Activated CD8-positive, alpha-beta T cell treated with anti-CD3 and anti-CD28 coated beads, Interleukin-2, amount 10 ng/mL, durations not matched to agents 7 days and 5 days (primary cell): ENCODE data around the gene IQCE. TPM values are rescaled to one million over a fixed set of nuclear protein-coding genes. Genes with fewer than 3 reads are reported as not detected.

ENCODE experiments used
- ATAC-seq: fragments of 150-1000 bp; cut with Tn5 transposase; one replicate; pipeline ENCODE4 v1.10.0; 2021; ENCODE audit warnings: moderate library complexity
- CTCF ChIA-PET: fragments of 350-600 bp; sonication (Branson Sonifier 250); formaldehyde crosslinking; loops from one replicate; lab custom pipeline; 2021; ENCODE audit warnings: antibody characterized with exemption; lab: Charles Lee
- POLR2A ChIA-PET: fragments of 350-600 bp; sonication (Branson Sonifier 250); formaldehyde crosslinking; loops from one replicate; lab custom pipeline; 2021; ENCODE audit warnings: antibody characterized with exemption; lab: Charles Lee
- DNase-seq: peaks from one replicate; pipeline ENCODE4 v3.0.0-alpha.2; 2020
- H3K27ac Mint-ChIP-seq: one replicate; pipeline ENCODE4 v1.8.0; 2021; ENCODE audit warnings: mild to moderate bottlenecking, mixed read lengths
- H3K27me3 Mint-ChIP-seq: one replicate; pipeline ENCODE4 v1.8.0; 2021; ENCODE audit warnings: low read depth, mixed read lengths
- H3K36me3 Mint-ChIP-seq: one replicate; pipeline ENCODE4 v1.8.0; 2021; ENCODE audit warnings: low read depth, mixed read lengths
- H3K4me1 Mint-ChIP-seq: one replicate; pipeline ENCODE4 v1.8.0; 2021; ENCODE audit warnings: low read depth, mixed read lengths
- H3K4me3 Mint-ChIP-seq: one replicate; pipeline ENCODE4 v1.8.0; 2021; ENCODE audit warnings: mild to moderate bottlenecking, mixed read lengths
- H3K9me3 Mint-ChIP-seq: one replicate; pipeline ENCODE4 v1.8.0; 2022; ENCODE audit warnings: mixed read lengths; ENCODE audit not compliant: insufficient read depth
- total RNA-seq, 2 experiments: library from RNA; stranded (reverse); gene quantifications; one replicate each; pipeline ENCODE4 v1.2.3, GENCODE V29; 2021

Gene IQCE
- total RNA-seq, 2 experiments from 2014 or later: 11.6 to 12.4 TPM

DNA sequence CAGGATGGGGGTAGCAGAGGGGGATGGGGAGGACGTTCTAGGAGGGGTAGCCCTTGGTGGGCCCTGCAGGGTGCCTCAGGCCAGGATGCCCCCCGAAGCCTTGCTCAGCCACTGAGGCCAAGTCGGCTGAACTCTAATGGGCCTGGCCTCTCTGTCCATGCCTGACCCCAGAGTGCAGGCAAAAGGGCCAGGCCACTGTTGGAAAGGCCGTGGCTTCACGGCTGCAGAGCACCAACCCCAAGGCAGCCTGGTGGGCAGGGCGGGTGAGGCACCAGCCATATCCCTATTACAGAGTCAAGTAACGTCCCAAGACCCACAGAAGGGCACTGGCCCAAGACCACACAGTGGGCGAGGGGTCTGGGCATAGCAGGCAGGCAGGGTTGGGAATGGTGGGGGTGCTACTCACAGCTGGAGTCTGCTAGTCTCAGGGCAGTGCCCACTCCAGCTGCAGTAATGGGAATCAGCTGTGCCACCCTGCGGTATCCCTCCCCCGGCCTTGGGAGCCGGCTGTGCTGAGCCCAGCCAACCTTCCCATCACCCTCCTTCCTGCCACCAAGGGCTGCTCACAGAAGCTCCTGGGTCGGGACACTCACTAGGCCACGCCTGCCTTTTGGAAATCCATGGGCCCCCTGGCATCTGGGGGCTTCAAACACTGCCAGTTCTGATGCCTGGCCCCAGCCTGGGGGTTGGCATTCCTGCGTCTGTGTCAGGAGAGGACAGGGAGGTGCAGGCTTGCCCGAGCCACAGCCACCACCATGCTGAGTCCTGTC lies 43.2 kb upstream of the IQCE start:
- H3K4me3 Mint-ChIP-seq: no peak overlapping the region

DNA sequence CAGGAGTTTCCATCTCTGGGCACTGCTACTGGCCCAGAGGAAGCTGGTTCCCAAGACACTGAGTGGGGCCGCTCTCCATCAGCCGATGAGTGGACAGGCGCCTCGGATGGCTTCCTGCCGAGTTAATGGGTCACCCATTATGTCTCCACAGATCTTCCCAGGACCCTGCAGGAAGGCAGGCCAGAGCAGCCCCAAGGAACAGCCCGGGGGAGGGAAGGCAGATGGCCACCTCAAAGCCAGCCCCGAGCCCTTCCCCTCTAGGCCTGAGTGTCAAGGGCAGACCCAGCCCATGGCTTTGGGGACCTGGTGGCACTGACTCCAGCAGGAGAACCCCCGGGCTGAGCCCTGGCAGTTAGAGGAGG lies 42.6 kb upstream of the IQCE start:
- POLR2A ChIA-PET: no interaction called here
- no peaks in the 10 kb centered on the region for H3K9me3 Mint-ChIP-seq

More for the DNA sequence above, 43.2 kb upstream of the IQCE start:
- CTCF ChIA-PET: no interaction called here
- Mint-ChIP-seq H3K27ac (no peak overlapping the region), H3K36me3 (peaks cover 5% of the 10 kb centered on the region), H3K9me3 (no peaks in the 10 kb centered on the region), H3K4me1 (peaks cover 45% of the 10 kb centered on the region), H3K27me3 (no peaks in the 10 kb centered on the region)
- DNase-seq: no peak
- POLR2A ChIA-PET: no interaction called here
- ATAC-seq: no peak

DNA sequence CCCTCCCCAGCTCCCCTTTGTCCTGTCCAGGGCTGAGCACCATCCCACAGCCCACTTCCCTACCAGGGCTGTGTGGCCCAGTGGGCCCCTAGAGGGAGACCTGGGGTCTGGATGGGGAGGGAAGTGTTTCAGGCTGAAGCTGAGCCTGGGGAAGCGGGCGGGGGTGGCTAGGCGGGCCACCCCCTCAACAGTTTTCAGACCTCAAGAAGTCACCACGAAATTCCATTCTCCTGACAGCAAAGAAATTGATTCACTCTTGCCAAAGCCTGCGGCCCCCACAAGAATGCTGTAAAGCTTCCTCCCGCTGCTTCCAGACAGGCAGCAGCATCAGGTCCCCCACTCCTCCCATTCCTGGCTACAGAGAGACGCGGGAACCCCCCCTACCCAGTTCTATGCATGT lies 41.8 kb upstream of the IQCE start:
- DNase-seq (no peak), ATAC-seq (no peak)
- Mint-ChIP-seq H3K27ac (no peak overlapping the region), H3K4me3 (no peak overlapping the region), H3K9me3 (no peaks in the 10 kb centered on the region), H3K4me1 (peaks cover 31% of the 10 kb centered on the region), H3K27me3 (no peaks in the 10 kb centered on the region), H3K36me3 (peaks cover 16% of the 10 kb centered on the region)
- ChIA-PET POLR2A (interaction anchor here (0.9 kb wide), 1 partner anchor 8 kb away, joined by 3 read pairs; no protein-coding TSS in a partner anchor), CTCF (no interaction called here)

More for the DNA sequence above, 42.6 kb upstream of the IQCE start:
- Mint-ChIP-seq H3K27ac (no peak overlapping the region), H3K36me3 (peaks cover 8% of the 10 kb centered on the region), H3K4me3 (no peak overlapping the region), H3K4me1 (peaks cover 40% of the 10 kb centered on the region), H3K27me3 (no peaks in the 10 kb centered on the region)
- ATAC-seq (no peak), DNase-seq (no peak)
- CTCF ChIA-PET: no interaction called here

DNA sequence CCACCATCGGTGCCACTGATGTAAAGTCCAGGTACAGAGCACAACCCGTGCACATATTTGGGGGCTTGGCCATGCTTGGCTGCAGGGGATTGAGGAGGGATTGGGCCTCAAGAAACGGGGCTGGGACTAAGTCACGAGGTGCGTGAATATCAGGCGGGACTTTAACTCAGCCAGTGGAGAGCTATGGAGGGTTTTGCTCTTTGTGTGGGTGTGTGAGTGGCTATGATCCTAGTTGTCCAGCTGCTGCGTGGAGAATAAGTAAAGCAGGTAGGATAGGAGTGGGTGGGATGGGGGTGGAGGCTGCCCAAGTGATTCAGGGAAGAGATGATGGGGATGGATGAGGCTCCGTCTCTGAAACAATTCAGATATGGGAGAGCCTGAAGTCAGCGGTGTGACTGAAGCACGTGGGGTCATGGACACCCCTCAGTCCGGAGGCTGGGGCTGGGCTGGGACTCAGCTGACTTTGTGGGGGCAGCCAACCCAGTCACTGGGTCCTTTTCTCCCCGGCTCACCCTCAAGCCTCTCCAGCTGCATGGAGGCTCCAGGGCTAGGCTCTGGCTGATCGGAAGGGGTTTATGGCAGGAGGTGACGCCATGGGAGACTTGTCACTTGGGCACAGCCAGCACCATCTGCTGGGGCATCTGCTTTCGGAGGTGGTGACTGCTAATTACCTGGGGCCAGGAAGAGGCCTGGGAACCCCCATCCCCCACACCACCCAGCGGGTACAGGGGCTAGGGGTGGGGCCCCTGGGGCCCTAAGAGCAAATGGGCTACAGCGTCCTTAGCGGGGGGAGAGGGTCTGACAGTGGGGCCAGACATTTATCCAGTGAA lies 40.9 kb upstream of the IQCE start:
- Mint-ChIP-seq H3K27ac (peak overlapping the region; percentile 26), H3K4me3 (peak overlapping the region; percentile 63)
- CTCF ChIA-PET: no interaction called here

DNA sequence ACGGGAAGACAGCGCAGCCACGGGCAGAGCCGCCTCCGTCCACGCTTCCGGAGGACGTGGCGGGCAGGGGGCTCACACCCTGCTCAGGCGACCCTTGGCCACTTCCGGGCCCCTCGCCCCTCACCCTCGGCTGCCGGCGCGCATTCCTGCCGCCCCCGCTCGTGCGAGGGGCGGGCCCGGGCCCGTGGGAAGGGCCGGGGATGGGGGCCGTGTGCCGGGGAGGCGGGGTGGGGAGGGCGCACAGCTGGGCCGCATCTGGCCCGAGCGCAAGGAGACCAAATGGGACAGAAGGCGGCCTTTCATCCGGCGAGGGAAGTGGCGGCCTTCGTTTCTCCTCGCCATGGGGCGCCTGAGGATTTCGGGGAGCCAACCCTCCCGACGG lies 40.1 kb upstream of the IQCE start:
- H3K4me3 Mint-ChIP-seq: peak overlapping the region; percentile 76
- no peak for ATAC-seq
- no peaks in the 10 kb centered on the region for H3K9me3 Mint-ChIP-seq
- peaks cover 29% of the 10 kb centered on the region for H3K36me3 Mint-ChIP-seq
- DNase-seq: no peak
- peaks cover 25% of the 10 kb centered on the region for H3K4me1 Mint-ChIP-seq
- POLR2A ChIA-PET: interaction anchor here (1.0 to 5.1 kb wide), 2 partner anchors 9 to 41 kb away, joined by 3 to 57 read pairs; no protein-coding TSS in a partner anchor
- no peaks in the 10 kb centered on the region for H3K27me3 Mint-ChIP-seq
- peak overlapping the region; percentile 73 for H3K27ac Mint-ChIP-seq
- CTCF ChIA-PET: no interaction called here

More for the DNA sequence above, 40.9 kb upstream of the IQCE start:
- ATAC-seq (no peak), DNase-seq (no peak)
- Mint-ChIP-seq H3K4me1 (peaks cover 26% of the 10 kb centered on the region), H3K36me3 (peaks cover 24% of the 10 kb centered on the region), H3K27me3 (no peaks in the 10 kb centered on the region), H3K9me3 (no peaks in the 10 kb centered on the region)
- POLR2A ChIA-PET: interaction anchor here (0.9 kb wide), 1 partner anchor 9 kb away, joined by 3 read pairs; no protein-coding TSS in a partner anchor

DNA sequence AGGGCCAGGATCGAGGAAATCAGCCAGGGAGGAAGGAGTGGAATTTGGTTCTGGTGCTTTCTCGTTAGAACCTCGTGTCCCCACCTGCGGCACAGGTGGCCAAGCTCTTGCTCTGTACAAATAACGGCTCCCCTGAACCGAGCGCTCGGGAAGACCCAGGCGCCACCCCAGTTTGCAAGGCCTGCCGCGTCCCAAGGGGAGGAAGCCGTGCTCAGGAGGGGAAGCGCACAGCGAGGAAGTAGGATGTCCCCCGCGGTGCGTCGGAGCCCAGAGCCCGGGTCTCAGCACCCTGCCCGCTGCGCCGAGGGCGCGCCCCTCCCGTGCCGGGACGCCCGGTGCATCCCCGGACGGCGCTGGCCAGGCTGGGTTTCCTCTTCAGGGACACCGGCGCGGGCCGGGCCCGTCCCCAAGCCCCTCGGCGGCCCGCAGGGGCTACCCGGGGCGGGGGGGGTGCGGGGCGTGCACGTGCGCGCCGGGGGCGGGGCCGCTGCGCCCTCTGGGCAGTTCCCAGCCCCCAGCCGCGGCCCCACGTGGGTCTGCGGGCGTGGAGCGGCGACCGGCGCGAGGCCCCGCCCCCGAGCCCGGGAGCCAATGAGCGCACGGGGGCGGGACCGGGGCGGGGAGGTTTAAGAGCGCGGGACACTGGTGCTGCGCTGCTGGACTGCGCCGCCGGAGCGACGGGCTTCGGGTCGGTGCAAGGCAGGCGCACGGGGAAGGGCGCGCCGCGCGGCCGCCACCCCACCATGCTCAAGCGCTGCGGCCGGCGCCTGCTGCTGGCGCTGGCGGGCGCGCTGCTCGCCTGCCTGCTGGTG lies 39.5 kb upstream of the IQCE start, which contains the start of gene LFNG:
TSS of gene LFNG (plus strand) at position 656 of the 812 bp plus-strand sequence. CDS start at position 744, 88 bp downstream.
- Mint-ChIP-seq H3K4me1 (peaks cover 29% of the 10 kb centered on the region), H3K27ac (peak within 1 kb of the TSS; percentile 87), H3K36me3 (peaks cover 29% of the 10 kb centered on the region), H3K4me3 (peak within 1 kb of the TSS; percentile 98), H3K9me3 (no peaks in the 10 kb centered on the region), H3K27me3 (no peaks in the 10 kb centered on the region)
- CTCF ChIA-PET: no interaction called here
- ATAC-seq (peak; percentile 75), DNase-seq (peak; percentile 90)
- POLR2A ChIA-PET: interaction anchor here (1.0 to 5.1 kb wide), 2 partner anchors 9 to 40 kb away, joined by 3 to 57 read pairs; no protein-coding TSS in a partner anchor

DNA sequence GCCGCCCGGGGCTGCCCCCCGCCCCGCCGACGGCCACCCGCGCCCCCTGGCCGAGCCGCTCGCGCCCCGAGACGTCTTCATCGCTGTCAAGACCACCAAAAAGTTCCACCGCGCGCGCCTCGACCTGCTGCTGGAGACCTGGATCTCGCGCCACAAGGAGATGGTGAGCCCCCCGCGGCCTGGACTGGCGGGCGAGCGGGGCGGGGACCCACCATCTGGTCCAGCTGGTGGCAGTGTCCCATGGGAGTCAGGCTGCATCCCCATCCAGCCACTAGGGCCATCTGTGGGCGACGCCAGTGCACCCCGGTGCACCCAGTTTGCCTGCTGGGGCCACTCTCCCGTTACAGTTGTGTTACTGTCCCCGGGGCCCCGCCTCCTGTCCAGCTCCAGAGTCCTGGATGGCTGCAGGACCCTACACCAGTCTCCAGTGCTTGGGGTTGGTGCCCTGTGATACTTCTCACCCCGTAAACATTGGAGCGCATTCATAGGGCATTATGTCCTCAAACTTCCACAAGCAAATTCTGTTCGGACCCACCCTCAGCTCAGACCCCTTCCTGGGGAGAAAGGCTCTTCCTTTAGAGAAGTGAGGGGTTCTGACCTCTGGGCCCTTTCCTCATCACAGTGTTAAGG lies 38.5 kb upstream of the IQCE start:
- Mint-ChIP-seq H3K36me3 (peaks cover 29% of the 10 kb centered on the region), H3K27ac (peak overlapping the region; percentile 87), H3K27me3 (no peaks in the 10 kb centered on the region), H3K4me1 (peaks cover 30% of the 10 kb centered on the region), H3K4me3 (peak overlapping the region; percentile 98), H3K9me3 (no peaks in the 10 kb centered on the region)
- ChIA-PET POLR2A (interaction anchor here (0.8 to 5.1 kb wide), 5 partner anchors 8 to 166 kb away, joined by 4 to 57 read pairs (median 5); partner anchors contain the start of gene BRAT1), CTCF (interaction anchor here (0.6 to 1.3 kb wide), 2 partner anchors 47 to 108 kb away, joined by 3 to 4 read pairs; no protein-coding TSS in a partner anchor)
- no peak for ATAC-seq
- peak; percentile 50 for DNase-seq

DNA sequence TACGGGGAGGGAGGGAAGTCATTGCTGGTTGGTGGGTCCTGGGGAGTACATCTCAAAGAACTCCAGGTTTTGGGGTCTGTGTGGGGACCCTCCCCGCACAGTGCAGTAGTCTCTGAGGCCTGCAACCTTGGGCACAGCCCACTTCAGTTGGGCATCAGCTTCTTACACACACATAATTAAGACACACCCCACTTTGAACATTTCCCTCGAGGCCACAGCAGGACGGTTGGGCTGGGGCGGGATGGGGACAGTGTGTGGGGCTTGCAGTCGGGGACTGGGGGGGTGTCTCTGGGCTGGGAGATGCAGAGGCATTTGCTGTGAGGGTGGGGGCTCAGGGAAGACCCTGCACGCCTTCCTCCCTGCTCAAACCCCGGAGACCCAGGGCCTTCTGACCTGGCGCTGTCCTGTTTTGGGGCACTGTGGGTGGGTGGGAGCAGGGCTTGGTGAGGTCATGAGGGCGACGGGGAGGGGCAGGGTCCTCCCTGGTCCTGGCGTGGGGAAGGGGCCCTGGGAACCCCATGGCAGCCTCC lies 38.0 kb upstream of the IQCE start:
- DNase-seq: no peak
- peaks cover 33% of the 10 kb centered on the region for H3K36me3 Mint-ChIP-seq
- peak overlapping the region; percentile 87 for H3K27ac Mint-ChIP-seq
- peak overlapping the region; percentile 98 for H3K4me3 Mint-ChIP-seq
- no peak for ATAC-seq
- ChIA-PET CTCF (interaction anchor here (0.6 to 1.3 kb wide), 2 partner anchors 46 to 108 kb away, joined by 3 to 4 read pairs; no protein-coding TSS in a partner anchor), POLR2A (interaction anchor here (0.8 to 5.1 kb wide), 5 partner anchors 8 to 167 kb away, joined by 4 to 57 read pairs (median 5); partner anchors contain the start of gene BRAT1)
- no peaks in the 10 kb centered on the region for H3K27me3 Mint-ChIP-seq
- no peaks in the 10 kb centered on the region for H3K9me3 Mint-ChIP-seq
- H3K4me1 Mint-ChIP-seq: peaks cover 32% of the 10 kb centered on the region

DNA sequence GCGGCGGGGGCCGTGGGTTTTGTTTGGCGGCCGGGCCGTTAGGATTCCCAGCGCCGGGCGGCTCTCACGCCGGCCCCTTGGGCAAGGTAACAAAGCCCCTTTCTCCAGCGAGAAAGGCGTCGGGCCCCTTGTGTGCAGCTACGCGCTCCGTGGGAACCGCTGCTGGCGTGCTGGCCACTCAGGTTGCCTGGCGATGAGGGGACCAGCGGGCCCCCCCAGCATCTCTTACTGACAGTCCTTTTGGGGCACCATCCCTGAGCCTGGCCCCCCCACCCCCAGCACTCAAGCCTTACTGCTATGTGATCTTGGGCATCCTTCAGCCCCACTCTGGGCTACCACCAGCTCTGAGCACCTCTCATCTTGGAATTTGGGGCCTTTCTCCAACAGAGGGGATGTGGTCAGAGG lies 37.4 kb upstream of the IQCE start:
- Mint-ChIP-seq H3K9me3 (no peaks in the 10 kb centered on the region), H3K36me3 (peaks cover 38% of the 10 kb centered on the region), H3K4me1 (peaks cover 37% of the 10 kb centered on the region), H3K27me3 (no peaks in the 10 kb centered on the region), H3K27ac (peak overlapping the region; percentile 93), H3K4me3 (peak overlapping the region; percentile 98)
- POLR2A ChIA-PET: interaction anchor here (1.0 to 5.1 kb wide), 3 partner anchors 9 to 116 kb away, joined by 4 to 57 read pairs (median 13); no protein-coding TSS in a partner anchor
- peak; percentile 0 for ATAC-seq
- DNase-seq: peak; percentile 57
- CTCF ChIA-PET: interaction anchor here (1.2 to 1.8 kb wide), 3 partner anchors 12 to 115 kb away, joined by 3 read pairs; no protein-coding TSS in a partner anchor

DNA sequence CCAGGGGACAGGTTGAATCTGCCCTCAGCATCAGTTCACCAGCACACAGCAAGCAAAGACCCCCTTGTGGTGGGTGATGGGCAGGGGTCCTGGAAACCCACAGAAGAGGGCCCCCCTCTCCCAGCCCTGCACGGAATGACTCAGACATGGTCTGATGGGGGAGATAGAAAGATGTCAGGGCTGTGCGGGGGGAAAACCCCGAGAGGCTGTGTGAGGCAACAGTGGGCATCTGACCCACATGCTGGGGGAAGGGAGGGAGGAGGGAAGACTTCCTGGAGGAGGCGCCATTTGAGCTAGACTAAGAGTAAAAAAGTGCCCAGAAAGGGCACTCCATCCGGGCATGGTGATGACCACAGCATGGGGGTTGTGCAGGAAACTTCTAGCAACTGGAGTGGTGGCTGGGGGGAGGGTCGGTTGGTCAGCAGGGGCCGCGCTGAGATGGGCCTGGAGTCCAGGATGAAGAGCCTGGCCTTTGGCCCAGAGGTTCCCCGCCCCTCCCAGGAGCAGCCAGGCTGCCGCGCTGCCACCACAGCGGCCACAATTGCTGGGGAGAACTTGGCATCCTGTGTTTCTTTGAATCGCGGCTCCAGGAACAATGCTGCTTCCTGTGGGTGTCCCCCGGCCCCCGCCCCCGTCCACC lies 36.7 kb upstream of the IQCE start:
- Mint-ChIP-seq H3K27me3 (no peaks in the 10 kb centered on the region), H3K4me1 (peaks cover 45% of the 10 kb centered on the region), H3K27ac (peak overlapping the region; percentile 93), H3K4me3 (peak overlapping the region; percentile 98), H3K36me3 (peaks cover 43% of the 10 kb centered on the region), H3K9me3 (no peaks in the 10 kb centered on the region)
- CTCF ChIA-PET: interaction anchor here (0.6 to 1.8 kb wide), 5 partner anchors 11 to 189 kb away, joined by 3 to 7 read pairs (median 3); no protein-coding TSS in a partner anchor
- peak; percentile 89 for DNase-seq
- POLR2A ChIA-PET: interaction anchor here (1.0 to 5.1 kb wide), 4 partner anchors 8 to 131 kb away, joined by 3 to 57 read pairs (median 8); no protein-coding TSS in a partner anchor
- peak; percentile 31 for ATAC-seq
